Anterior cingulate cortex (tissue), 58 donors: ENCODE data around the gene TMEM138.
A peak's percentile ranks its signal among the peaks of the same experiment; 100 is the strongest.

Experiments
- DNase-seq, 58 donors: peaks; one replicate each; lab custom pipeline; 2025; lab: John Stamatoyannopoulos, UW

The TMEM138 gene

GRCh38 chr11:61403658-61404057 lies 41.5 kb downstream of the TMEM138 start:
- DNase-seq, result no peak

- DNase-seq, result no peak
Observed at GRCh38 chr11:61404103-61404502, 41.9 kb downstream of the TMEM138 start.

- no peak for DNase-seq
Observed at GRCh38 chr11:61404641-61405040, 42.5 kb downstream of the TMEM138 start.

- peak in 21 of 58 donors; percentile 2 to 79 (median 18) for DNase-seq
Observed at GRCh38 chr11:61406067-61406466, 43.9 kb downstream of the TMEM138 start.

- DNase-seq, result no peak
Observed at GRCh38 chr11:61406991-61407728, 45.0 kb downstream of the TMEM138 start.

GRCh38 chr11:61411589-61411988 lies 49.4 kb downstream of the TMEM138 start:
- DNase-seq, result no peak

- DNase-seq, result no peak
Observed at GRCh38 chr11:61413496-61413895, 51.3 kb downstream of the TMEM138 start.

- no peak for DNase-seq
Observed at GRCh38 chr11:61414547-61414946, 52.4 kb downstream of the TMEM138 start.

GRCh38 chr11:61415381-61415780 lies 53.2 kb downstream of the TMEM138 start:
- DNase-seq, result no peak

- DNase-seq, result no peak
Observed at GRCh38 chr11:61416941-61417340, 54.8 kb downstream of the TMEM138 start.

- no peak for DNase-seq
Observed at GRCh38 chr11:61417670-61418069, 55.5 kb downstream of the TMEM138 start.

- no peak for DNase-seq
Observed at GRCh38 chr11:61418136-61418535, 56.0 kb downstream of the TMEM138 start.
